K562 (cell line): ENCODE measurements around the gene SLC7A6. TPM values are rescaled to one million over a fixed set of nuclear protein-coding genes. Genes with fewer than 3 reads are reported as not detected.

Experiments used
- ATAC-seq: fragments of 200-7000 bp; cut with Tn5 transposase; 3 replicates; pipeline ENCODE4 v1.9.1; 2020; ENCODE audit warnings: moderate library complexity
- BruUV-seq: library from RNA; stranded (reverse); fragments of 400-500 nt; replicated peaks from 2 replicates; lab custom pipeline; 2021; lab: Mats Ljungman, UMichigan
- CTCF ChIA-PET: fragments of 300-600 bp; formaldehyde crosslinking; extraction: SDS; loops from one replicate; lab custom pipeline; 2021; ENCODE audit warnings: low intra/inter-chr PET ratio; lab: Yijun Ruan, JAX
- POLR2A ChIA-PET: fragments of 300-600, 350-650 bp; sonication (Branson Sonifier 250); formaldehyde crosslinking; extraction: SDS; loops from one replicate; lab custom pipeline; 2021; ENCODE audit warnings: antibody characterized with exemption, inconsistent platforms; lab: Yijun Ruan, JAX
- DNase-seq, 4 experiments: peaks; one replicate each; pipeline versions ENCODE4 v3.0.0 to v3.0.0-alpha.2; 2011 to 2018; ENCODE audit warnings: low spot score in 3 of 4, mixed read lengths in 3 of 4; ENCODE audit errors: extremely low read depth in 1 of 4
- FAIRE-seq: peaks from 2 replicates; lab custom pipeline; 2011; peaks lifted over from hg19 to GRCh38; lab: Jason Lieb, UNC
- H2AFZ ChIP-seq: 2 replicates; pipeline ENCODE4 v1.6.0; 2011; ENCODE audit warnings: low read depth, low read length, control low read depth, inconsistent platforms
- H3K27ac ChIP-seq: fragments of 200-600 bp; 3 replicates; pipeline ENCODE4 v1.8.0; 2011; ENCODE audit warnings: low read depth, mild to moderate bottlenecking, control low read depth, inconsistent platforms, low read length, moderate library complexity, mixed read lengths; ENCODE audit errors: extremely low read depth
- H3K27me3 ChIP-seq, 2 experiments: fragments of 300-600 bp in 1 of 2; 2 replicates in 1 of 2; 3 replicates in 1 of 2; pipeline versions ENCODE4 v1.6.0 to v1.8.0; 2011; ENCODE audit warnings: inconsistent platforms in 2 of 2, low read length in 2 of 2, mild to moderate bottlenecking in 1 of 2, mixed read lengths in 1 of 2, moderate library complexity in 1 of 2; ENCODE audit not compliant: control insufficient read depth in 2 of 2, insufficient read depth in 2 of 2
- H3K36me3 ChIP-seq: fragments of 300-600 bp; 3 replicates; pipeline ENCODE4 v1.8.0; 2011; ENCODE audit warnings: mild to moderate bottlenecking, low read length, inconsistent platforms; ENCODE audit not compliant: control insufficient read depth, insufficient read depth
- H3K4me1 ChIP-seq, 2 experiments: fragments of 200-600 bp in 1 of 2; replicated peaks in 1 of 2; 2 replicates in 1 of 2; 3 replicates in 1 of 2; pipeline versions ENCODE4 v1.5.1 to v1.8.0; 2011; ENCODE audit warnings: inconsistent platforms in 2 of 2, low read length in 2 of 2, mild to moderate bottlenecking in 1 of 2, mixed read lengths in 1 of 2, moderate library complexity in 1 of 2; ENCODE audit not compliant: control insufficient read depth in 2 of 2, insufficient read depth in 2 of 2
- H3K4me2 ChIP-seq: 2 replicates; pipeline ENCODE4 v1.6.1; 2011; ENCODE audit warnings: low read length, control low read depth, inconsistent platforms, mixed read lengths; ENCODE audit not compliant: insufficient read depth
- H3K4me3 ChIP-seq: fragments of 200-600 bp; sonication (generic), shearing (Covaris generic); 2 replicates; pipeline ENCODE4 v1.5.1; 2016; ENCODE audit warnings: control low read depth, inconsistent platforms
- H3K79me2 ChIP-seq: fragments of 200-600 bp; 3 replicates; pipeline ENCODE4 v1.8.0; 2011; ENCODE audit warnings: low read length, inconsistent platforms; ENCODE audit not compliant: control insufficient read depth, insufficient read depth
- H3K9ac ChIP-seq, 2 experiments: 2 replicates each; pipeline versions ENCODE4 v1.6.0 to v1.6.1; 2011; ENCODE audit warnings: low read depth in 2 of 2, low read length in 2 of 2, control low read depth in 1 of 2, inconsistent platforms in 1 of 2, mild to moderate bottlenecking in 1 of 2, mixed read lengths in 1 of 2; ENCODE audit not compliant: insufficient read depth in 1 of 2
- H3K9me1 ChIP-seq: one replicate; pipeline ENCODE4 v1.6.0; 2011; ENCODE audit warnings: inconsistent platforms, mild to moderate bottlenecking, low read length, moderate library complexity; ENCODE audit not compliant: control insufficient read depth, insufficient read depth
- H3K9me3 ChIP-seq: replicated peaks from 2 replicates; pipeline ENCODE4 v1.5.1; 2011; ENCODE audit warnings: low read depth, low read length, inconsistent platforms; ENCODE audit not compliant: control insufficient read depth, insufficient read depth
- H4K20me1 ChIP-seq: replicated peaks from 2 replicates; pipeline ENCODE4 v1.6.1; 2011; ENCODE audit warnings: low read length, inconsistent platforms, mixed read lengths; ENCODE audit not compliant: control insufficient read depth, insufficient read depth
- CHCHD3 ChIP-seq: fragments of 250-450 bp; sonication (Bioruptor Pico); IDR thresholded peaks from 2 replicates; pipeline ENCODE4 v2.1.2; 2022; ENCODE audit warnings: mild to moderate bottlenecking
- ELF4 ChIP-seq: fragments of 450-650 bp; formaldehyde crosslinking; IDR thresholded peaks from 2 replicates; pipeline ENCODE4 v1.4.0; 2022; ENCODE audit warnings: missing genetic modification characterization
- HMGXB4 ChIP-seq: sonication (generic); formaldehyde crosslinking; IDR thresholded peaks from 2 replicates; pipeline ENCODE4 v1.8.1; 2023; ENCODE audit warnings: mild to moderate bottlenecking, missing genetic modification reagents
- KLF13 ChIP-seq: fragments of 450-650 bp; IDR thresholded peaks from 2 replicates; pipeline ENCODE4 v1.6.1; 2016; ENCODE audit warnings: missing genetic modification characterization, low read depth, mild to moderate bottlenecking, missing compliant biosample characterization, moderate library complexity, borderline replicate concordance
- NELFE ChIP-seq: IDR thresholded peaks from 2 replicates; pipeline ENCODE4 v1.6.1; 2011; ENCODE audit warnings: mild to moderate bottlenecking; ENCODE audit not compliant: insufficient read depth, insufficient read length
- NFRKB ChIP-seq: fragments of 450-650 bp; IDR thresholded peaks from 2 replicates; pipeline ENCODE4 v1.6.1; 2016; ENCODE audit warnings: low read depth
- ZNF780A ChIP-seq: fragments of 250-450 bp; sonication (Bioruptor Pico); IDR thresholded peaks from 2 replicates; pipeline ENCODE4 v1.5.0; 2021; ENCODE audit warnings: mild to moderate bottlenecking
- WGBS: fragments of 100-300 bp; shearing (Covaris generic); methylation state at CpG from one replicate; pipeline ENCODE4 v1.1.6; 2016; ENCODE audit warnings: low coverage, mixed read lengths; ENCODE audit not compliant: insufficient coverage; ENCODE audit errors: missing lambda C conversion rate; 5-methylcytosine and 5-hydroxymethylcytosine counted together
- in situ Hi-C: fragments of 300-500 bp; cut with MboI; formaldehyde crosslinking; loops from 4 replicates; pipeline ENCODE4 v1.15.0; 2018; ENCODE audit warnings: inconsistent platforms, mixed read lengths
- intact Hi-C: fragments of 100-400 bp; cut with micrococcal nuclease; formaldehyde crosslinking; loops from 2 replicates; pipeline ENCODE4 v1.14.2; 2022
- polyA plus RNA-seq, 8 experiments: library from polyadenylated mRNA; depleted of rRNA in 4 of 8; stranded (reverse) in 5 of 8; unstranded in 3 of 8; fragments of >200 nt; fragmentation: Nextera tagmentation in 2 of 8; fragmentation: Illumina TruSeq in 1 of 8; extraction: Ambion mirVana in 2 of 8; extraction: Trizol in 1 of 8; gene quantifications; 2 replicates each; pipeline versions ENCODE4 v1.2.1 to v1.2.3, GENCODE V29; 2011 to 2014; ENCODE audit warnings: inconsistent platforms in 1 of 8, missing spikeins in 1 of 8
- total RNA-seq, 7 experiments: library from RNA; depleted of rRNA in 6 of 7; stranded (reverse); fragments of >200 nt in 6 of 7; fragmentation: Illumina TruSeq in 2 of 7; extraction: Trizol in 2 of 7; gene quantifications; 2 replicates each; pipeline versions ENCODE4 v1.2.1 to v1.2.3, GENCODE V29; 2011 to 2021; ENCODE audit warnings: low replicate concordance in 1 of 7

SLC7A6 gene
- total and polyA plus RNA-seq, 9 of the 15 experiments (the other 6 are each of a cell fraction or from before 2014, with no cell fraction given): 12.6 to 60.1 (median 29.8) TPM

- 92% methylated on average over 4 of the region's 5 CpGs for WGBS
- intact Hi-C loops: no loop called here
- H3K4me1 ChIP-seq: peaks cover 14 to 22% of the 10 kb centered on the region in 2 experiments
- no peak overlapping the region for H2AFZ ChIP-seq
- 0 out of 3 replicates have a peak, but pooled peaks cover 2% of the 10 kb centered on the region for H3K79me2 ChIP-seq
- no TSS peak for BruUV-seq
- H3K27ac ChIP-seq: no peak overlapping the region
- peaks cover 85% of the 10 kb centered on the region; the same call in 2 of the 3 replicates for H3K36me3 ChIP-seq
- in situ Hi-C loops: no loop called here
- no peak overlapping the region for H3K4me3 ChIP-seq
- FAIRE-seq: no peak
- H3K4me2 ChIP-seq: no peak overlapping the region
- H3K27me3 ChIP-seq: no peaks in the 10 kb centered on the region
- TF ChIP-seq NELFE (no peak), NFRKB (no peak), CHCHD3 (CRISPR knock-in tag) (no peak), KLF13 (tag) (no peak), HMGXB4 (CRISPR knock-in tag) (no peak), ELF4 (no peak), ZNF780A (CRISPR knock-in tag) (no peak)
- TF ChIP-seq, all 486 proteins: peak for 0
- DNase-seq: no peak
- ATAC-seq: no peak
- ChIA-PET POLR2A (interaction anchor here (1.2 to 3.4 kb wide), 4 partner anchors 9 to 18 kb away, joined by 3 to 15 read pairs (median 7); partner anchors contain the start of genes PRMT7 and SLC7A6OS), CTCF (no interaction called here)
- H3K9me3 ChIP-seq: no peaks in the 10 kb centered on the region
- H4K20me1 ChIP-seq: peaks cover 2% of the 10 kb centered on the region; the same call in 1 of the 2 replicates
- no peaks in the 10 kb centered on the region for H3K9me1 ChIP-seq
- H3K9ac ChIP-seq: no peak overlapping the region
Measured at GRCh38 chr16:68292425-68292824, 28.1 kb downstream of the SLC7A6 start.
